HG03457 (cell line): Measurements from ENCODE around the gene NAV2.
"Not testable (repeated sequence)": the region's sequence is repeated elsewhere in the genome, so short reads cannot be mapped to it uniquely, and the experiment has no call there.

Experiments
- ATAC-seq: cut with Tn5 transposase; IDR thresholded peaks from one replicate; pipeline ENCODE4 v1.9.1; 2021; ENCODE audit warnings: moderate number of reproducible peaks; ENCODE audit not compliant: unreplicated experiment

The NAV2 gene

GRCh38 chr11:20127671-20128527 is 415.3 kb downstream of the NAV2 start:
- ATAC-seq: no peak

- not testable (repeated sequence) for ATAC-seq
Observed at GRCh38 chr11:20128528-20128825, 415.8 kb downstream of the NAV2 start.

GRCh38 chr11:20129665-20130064 is 417.0 kb downstream of the NAV2 start:
- ATAC-seq: no peak

- no peak for ATAC-seq
Observed at GRCh38 chr11:20131788-20132666, 419.4 kb downstream of the NAV2 start.

- ATAC-seq: no peak
Observed at GRCh38 chr11:20132667-20133039, 420.0 kb downstream of the NAV2 start.

GRCh38 chr11:20134991-20135736 is 422.5 kb downstream of the NAV2 start:
- ATAC-seq: no peak

- ATAC-seq: no peak
Observed at GRCh38 chr11:20137637-20138036, 425.0 kb downstream of the NAV2 start.

GRCh38 chr11:20138707-20139106 is 426.1 kb downstream of the NAV2 start:
- ATAC-seq: no peak

- ATAC-seq: no peak
Observed at GRCh38 chr11:20154381-20154780, 441.7 kb downstream of the NAV2 start.

GRCh38 chr11:20155683-20156279 is 443.1 kb downstream of the NAV2 start:
- ATAC-seq: no peak

GRCh38 chr11:20156280-20156875 is 443.7 kb downstream of the NAV2 start:
- ATAC-seq: no peak

- no peak for ATAC-seq
Observed at GRCh38 chr11:20156876-20157613, 444.4 kb downstream of the NAV2 start.

- no peak for ATAC-seq
Observed at GRCh38 chr11:20157728-20158127, 445.1 kb downstream of the NAV2 start.

- no peak for ATAC-seq
Observed at GRCh38 chr11:20158597-20159257, 446.1 kb downstream of the NAV2 start.

GRCh38 chr11:20159466-20160381 is 447.1 kb downstream of the NAV2 start:
- no peak for ATAC-seq

- ATAC-seq: no peak
Observed at GRCh38 chr11:20160425-20161229, 448.0 kb downstream of the NAV2 start, which contains the start of gene DBX1. TSS of gene DBX1 (minus strand) at chr11:20160475. CDS start at chr11:20160324, 151 bp downstream.

- ATAC-seq: no peak
Observed at GRCh38 chr11:20161230-20161918, 448.7 kb downstream of the NAV2 start.
